SK-N-SH treated with all-trans-retinoic acid at 6 μM for 48 hours (cell line): Measurements from ENCODE around the gene EMC1.

Source experiments
- ATAC-seq: fragments of 200-7000 bp; cut with Tn5 transposase; 3 replicates; pipeline ENCODE4 v1.9.1; 2020; ENCODE audit warnings: mild to moderate bottlenecking, moderate library complexity
- ARNTL ChIP-seq: fragments of 450-650 bp; formaldehyde crosslinking; IDR thresholded peaks from 2 replicates; pipeline ENCODE4 v1.5.0; 2020; ENCODE audit warnings: low read depth, mild to moderate bottlenecking, moderate library complexity, borderline replicate concordance
- BACH2 ChIP-seq: fragments of 250-450 bp; sonication (Bioruptor Pico); IDR thresholded peaks from 2 replicates; pipeline ENCODE4 v1.9.0; 2021; ENCODE audit warnings: mild to moderate bottlenecking, borderline replicate concordance
- CREB5 ChIP-seq: fragments of 250-450 bp; sonication (Bioruptor Pico); IDR thresholded peaks from 2 replicates; pipeline ENCODE4 v1.5.1; 2020; ENCODE audit warnings: low read depth, mild to moderate bottlenecking, moderate library complexity
- CSDC2 ChIP-seq: fragments of 250-450 bp; sonication (Bioruptor Pico); IDR thresholded peaks from 2 replicates; pipeline ENCODE4 v1.5.0; 2020; ENCODE audit warnings: mild to moderate bottlenecking, moderate library complexity
- ESRRG ChIP-seq: fragments of 250-450 bp; sonication (Bioruptor Pico); IDR thresholded peaks from 2 replicates; pipeline ENCODE4 v1.6.1; 2021; ENCODE audit warnings: mild to moderate bottlenecking
- GLIS3 ChIP-seq: fragments of 250-450 bp; sonication (Bioruptor Pico); IDR thresholded peaks from 2 replicates; pipeline ENCODE4 v1.5.0; 2020; ENCODE audit warnings: mild to moderate bottlenecking, moderate library complexity
- ISL1 ChIP-seq: fragments of 250-450 bp; sonication (Bioruptor Pico); IDR thresholded peaks from 2 replicates; pipeline ENCODE4 v2.1.2; 2022; ENCODE audit warnings: mild to moderate bottlenecking, moderate library complexity
- OSR1 ChIP-seq: fragments of 250-450 bp; sonication (Bioruptor Pico); IDR thresholded peaks from 2 replicates; pipeline ENCODE4 v1.8.0; 2022; ENCODE audit warnings: moderate library complexity, mild to moderate bottlenecking, inconsistent platforms
- PATZ1 ChIP-seq: fragments of 250-450 bp; sonication (Bioruptor Pico); IDR thresholded peaks from 2 replicates; pipeline ENCODE4 v1.8.0; 2020; ENCODE audit warnings: mild to moderate bottlenecking, moderate library complexity, borderline replicate concordance
- POU6F1 ChIP-seq: fragments of 250-450 bp; sonication (Bioruptor Pico); IDR thresholded peaks from 2 replicates; pipeline ENCODE4 v1.8.0; 2021; ENCODE audit warnings: low read depth, mild to moderate bottlenecking, moderate library complexity, borderline replicate concordance
- PPARA ChIP-seq: fragments of 250-450 bp; sonication (Bioruptor Pico); IDR thresholded peaks from 2 replicates; pipeline ENCODE4 v1.5.0; 2020; ENCODE audit warnings: mild to moderate bottlenecking, borderline replicate concordance
- RARB ChIP-seq: fragments of 250-450 bp; sonication (Bioruptor Pico); IDR thresholded peaks from 2 replicates; pipeline ENCODE4 v1.8.0; 2021; ENCODE audit warnings: mild to moderate bottlenecking, moderate library complexity
- SNAI2 ChIP-seq: fragments of 250-450 bp; sonication (Bioruptor Pico); IDR thresholded peaks from 2 replicates; pipeline ENCODE4 v1.5.0; 2020; ENCODE audit warnings: mild to moderate bottlenecking, moderate library complexity
- TOX ChIP-seq: fragments of 250-450 bp; sonication (Bioruptor Pico); IDR thresholded peaks from 2 replicates; pipeline ENCODE4 v1.8.0; 2021; ENCODE audit warnings: mild to moderate bottlenecking, moderate library complexity, borderline replicate concordance
- ZC3H10 ChIP-seq: fragments of 250-450 bp; sonication (Bioruptor Pico); IDR thresholded peaks from 2 replicates; pipeline ENCODE4 v1.5.1; 2021; ENCODE audit warnings: mild to moderate bottlenecking, moderate library complexity
- ZNF565 ChIP-seq: fragments of 450-650 bp; formaldehyde crosslinking; conservative IDR thresholded peaks from 2 replicates; pipeline ENCODE4 v1.5.0; 2020; ENCODE audit warnings: low read depth, mild to moderate bottlenecking, moderate library complexity
- ZNF70 ChIP-seq: fragments of 450-650 bp; formaldehyde crosslinking; IDR thresholded peaks from 2 replicates; pipeline ENCODE4 v1.5.0; 2020; ENCODE audit warnings: mild to moderate bottlenecking, moderate library complexity
- ZNF8 ChIP-seq: fragments of 450-650 bp; formaldehyde crosslinking; IDR thresholded peaks from 2 replicates; pipeline ENCODE4 v1.5.0; 2020; ENCODE audit warnings: mild to moderate bottlenecking, moderate library complexity

Gene EMC1

GRCh38 chr1:19178734-19179398 lies 72.5 kb downstream of the EMC1 start (continued):
- no peak for TF ChIP-seq CREB5
- TF ChIP-seq ZNF565 (CRISPR knock-in tag): no peak
- no peak for TF ChIP-seq GLIS3 (CRISPR knock-in tag)
- TF ChIP-seq BACH2 (CRISPR knock-in tag): no peak
- TF ChIP-seq PATZ1 (CRISPR knock-in tag): no peak
- no peak for TF ChIP-seq PPARA
- TF ChIP-seq ISL1 (CRISPR knock-in tag): no peak
- no peak for TF ChIP-seq ARNTL (CRISPR knock-in tag)

- no peak for TF ChIP-seq OSR1 (CRISPR knock-in tag)
- no peak for TF ChIP-seq ISL1 (CRISPR knock-in tag)
- no peak for TF ChIP-seq GLIS3 (CRISPR knock-in tag)
- no peak for TF ChIP-seq ZNF8 (CRISPR knock-in tag)
- TF ChIP-seq ESRRG (CRISPR knock-in tag): no peak
- no peak for TF ChIP-seq CREB5
- TF ChIP-seq TOX (CRISPR knock-in tag): no peak
- ATAC-seq: no peak
Observed at GRCh38 chr1:19177811-19178210, 73.5 kb downstream of the EMC1 start.

- TF ChIP-seq OSR1 (CRISPR knock-in tag): no peak
- TF ChIP-seq ZNF70 (CRISPR knock-in tag): no peak
- ATAC-seq: peak; percentile 68
Observed at GRCh38 chr1:19169642-19170041, 81.7 kb downstream of the EMC1 start.

- ATAC-seq: no peak
- no peak for TF ChIP-seq SNAI2
- TF ChIP-seq ZNF565 (CRISPR knock-in tag): no peak
- TF ChIP-seq ZNF70 (CRISPR knock-in tag): no peak
- no peak for TF ChIP-seq CSDC2 (CRISPR knock-in tag)
- TF ChIP-seq ESRRG (CRISPR knock-in tag): no peak
- no peak for TF ChIP-seq ZC3H10 (CRISPR knock-in tag)
Observed at GRCh38 chr1:19167140-19167539, 84.2 kb downstream of the EMC1 start.

GRCh38 chr1:19166066-19166465 lies 85.3 kb downstream of the EMC1 start:
- no peak for ATAC-seq
- no peak for TF ChIP-seq BACH2 (CRISPR knock-in tag)
- TF ChIP-seq RARB (CRISPR knock-in tag): no peak
- no peak for TF ChIP-seq POU6F1 (CRISPR knock-in tag)
- TF ChIP-seq GLIS3 (CRISPR knock-in tag): no peak
- TF ChIP-seq ZC3H10 (CRISPR knock-in tag): no peak
- no peak for TF ChIP-seq ISL1 (CRISPR knock-in tag)
- TF ChIP-seq ARNTL (CRISPR knock-in tag): no peak
- TF ChIP-seq ZNF70 (CRISPR knock-in tag): no peak
